Panc1 (cell line): Measurements from ENCODE around the gene CPA2. TPM values are rescaled to one million over a fixed set of nuclear protein-coding genes. Genes with fewer than 3 reads are reported as not detected.
"Not testable (repeated sequence)": the region's sequence is repeated elsewhere in the genome, so short reads cannot be mapped to it uniquely, and the experiment has no call there.

Experiments
- ATAC-seq: fragments of 200-7000 bp; cut with Tn5 transposase; 2 replicates; pipeline ENCODE4 v1.9.1; 2020; ENCODE audit warnings: mild to moderate bottlenecking, moderate library complexity
- BruUV-seq: library from RNA; stranded (reverse); fragments of 400-500 nt; replicated peaks from 2 replicates; lab custom pipeline; 2021; lab: Mats Ljungman, UMichigan
- CTCF ChIA-PET: fragments of 300-600 bp; sonication (Branson Sonifier 250); formaldehyde crosslinking; loops from one replicate; lab custom pipeline; 2022; ENCODE audit warnings: antibody characterized with exemption; lab: Charles Lee
- POLR2A ChIA-PET: fragments of 300-600 bp; sonication (Branson Sonifier 250); formaldehyde crosslinking; loops from one replicate; lab custom pipeline; 2022; ENCODE audit warnings: antibody characterized with exemption; lab: Charles Lee
- DNase-seq: peaks from one replicate; pipeline ENCODE4 v3.0.0-alpha.2; 2010; ENCODE audit warnings: low read depth, low spot score
- H3K27ac ChIP-seq: 2 replicates; pipeline ENCODE4 v1.5.1; 2011; ENCODE audit warnings: mild to moderate bottlenecking, low read length, inconsistent platforms
- H3K27me3 ChIP-seq: fragments of 200-500 bp; sonication (Bioruptor generic); 2 replicates; pipeline ENCODE4 v1.6.0; 2014; ENCODE audit warnings: low read length, inconsistent platforms; ENCODE audit not compliant: control insufficient read depth, insufficient read depth
- H3K36me3 ChIP-seq: fragments of 200-500 bp; sonication (Bioruptor generic); 2 replicates; pipeline ENCODE4 v1.5.1; 2014; ENCODE audit warnings: inconsistent platforms, mild to moderate bottlenecking, low read length, moderate library complexity; ENCODE audit not compliant: control insufficient read depth, insufficient read depth
- H3K4me1 ChIP-seq: 2 replicates; pipeline ENCODE4 v1.5.1; 2011; ENCODE audit warnings: inconsistent platforms, mild to moderate bottlenecking, low read length, moderate library complexity; ENCODE audit not compliant: control insufficient read depth, insufficient read depth
- H3K4me3 ChIP-seq, 2 experiments: 2 replicates each; pipeline ENCODE4 v1.5.1; 2011 to 2012; ENCODE audit warnings: low read depth in 2 of 2, low read length in 2 of 2, mild to moderate bottlenecking in 2 of 2, inconsistent platforms in 1 of 2, moderate library complexity in 1 of 2
- H3K9me3 ChIP-seq: fragments of 200-500 bp; sonication (Bioruptor generic); 2 replicates; pipeline ENCODE4 v1.5.1; 2014; ENCODE audit warnings: low read depth, mild to moderate bottlenecking, inconsistent platforms, low read length, moderate library complexity; ENCODE audit not compliant: control insufficient read depth, insufficient read depth
- POLR2AphosphoS5 ChIP-seq: IDR thresholded peaks from 2 replicates; pipeline ENCODE4 v1.6.1; 2012; ENCODE audit warnings: mild to moderate bottlenecking, low read depth, low read length, moderate library complexity
- SIN3A ChIP-seq: IDR thresholded peaks from 2 replicates; pipeline ENCODE4 v1.6.1; 2012; ENCODE audit warnings: low read depth, mild to moderate bottlenecking, low read length, moderate library complexity, borderline replicate concordance; ENCODE audit not compliant: insufficient read depth
- TCF7L2 ChIP-seq: IDR thresholded peaks from 2 replicates; pipeline ENCODE4 v1.6.1; 2011; ENCODE audit warnings: mild to moderate bottlenecking, low read depth, low read length, inconsistent platforms
- in situ Hi-C: cut with HindIII; loops from 2 replicates; pipeline ENCODE4 v1.10.0; 2016; ENCODE audit warnings: low sequenced_read_pairs, low pct_unique_long_range_greater_than_20kb
- intact Hi-C: fragments of 100-400 bp; cut with micrococcal nuclease; formaldehyde crosslinking; loops from one replicate; pipeline ENCODE4 v1.10.0; 2022; ENCODE audit not compliant: unreplicated experiment
- total RNA-seq: library from RNA; stranded (reverse); gene quantifications from one replicate; pipeline ENCODE4 v1.2.1, GENCODE V29; 2021; ENCODE audit not compliant: unreplicated experiment
- TF ChIP-seq, protein P1 (sequence below), 2 experiments: IDR thresholded peaks; 2 replicates each; pipeline ENCODE4 v1.6.1; 2011 to 2012; ENCODE audit warnings: low read depth in 2 of 2, control low read depth in 1 of 2, low read length in 1 of 2, mild to moderate bottlenecking in 1 of 2, moderate library complexity in 1 of 2; ENCODE audit not compliant: insufficient read depth in 1 of 2
- TF ChIP-seq, protein P2 (sequence below): fragments of 450-650 bp; IDR thresholded peaks from 2 replicates; pipeline ENCODE4 v1.5.1; 2017; ENCODE audit warnings: mild to moderate bottlenecking

The CPA2 gene
- total RNA-seq, 1 experiment from 2014 or later = 0.87 TPM

DNA sequence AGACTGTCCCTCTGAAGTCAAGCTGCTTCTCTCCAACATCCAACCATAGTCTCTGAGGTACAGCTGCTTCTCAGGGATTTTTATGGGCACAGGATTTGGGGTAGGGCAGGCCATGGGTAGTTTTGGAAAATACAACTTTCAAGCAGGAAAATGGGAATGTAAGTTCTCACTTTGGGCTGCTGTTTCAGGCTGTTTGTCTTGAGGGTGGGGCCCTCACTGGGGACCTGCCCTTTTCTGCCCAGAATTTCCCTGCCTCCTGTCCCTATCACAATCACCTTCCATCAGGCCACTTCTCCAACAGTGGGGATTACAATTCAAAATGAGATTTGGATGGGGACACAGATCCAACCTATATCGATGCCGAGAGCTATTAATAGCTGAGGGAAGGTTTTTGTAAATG is 34.5 kb upstream of the CPA2 start:
- DNase-seq (no peak), ATAC-seq (no peak)
- Histone ChIP-seq H3K36me3 (no peaks in the 10 kb centered on the region), H3K4me1 (no peaks in the 10 kb centered on the region), H3K4me3 (no peak overlapping the region), H3K9me3 (no peaks in the 10 kb centered on the region), H3K27me3 (no peaks in the 10 kb centered on the region), H3K27ac (no peak overlapping the region)
- no TSS peak for BruUV-seq
- in situ Hi-C loops = no loop called here
- CTCF ChIA-PET = no interaction called here
- POLR2A ChIA-PET = no interaction called here
- no peak for TF ChIP-seq SIN3A
- no peak for TF ChIP-seq POLR2AphosphoS5
- TF ChIP-seq TCF7L2 = no peak
- TF ChIP-seq, protein P1, sequence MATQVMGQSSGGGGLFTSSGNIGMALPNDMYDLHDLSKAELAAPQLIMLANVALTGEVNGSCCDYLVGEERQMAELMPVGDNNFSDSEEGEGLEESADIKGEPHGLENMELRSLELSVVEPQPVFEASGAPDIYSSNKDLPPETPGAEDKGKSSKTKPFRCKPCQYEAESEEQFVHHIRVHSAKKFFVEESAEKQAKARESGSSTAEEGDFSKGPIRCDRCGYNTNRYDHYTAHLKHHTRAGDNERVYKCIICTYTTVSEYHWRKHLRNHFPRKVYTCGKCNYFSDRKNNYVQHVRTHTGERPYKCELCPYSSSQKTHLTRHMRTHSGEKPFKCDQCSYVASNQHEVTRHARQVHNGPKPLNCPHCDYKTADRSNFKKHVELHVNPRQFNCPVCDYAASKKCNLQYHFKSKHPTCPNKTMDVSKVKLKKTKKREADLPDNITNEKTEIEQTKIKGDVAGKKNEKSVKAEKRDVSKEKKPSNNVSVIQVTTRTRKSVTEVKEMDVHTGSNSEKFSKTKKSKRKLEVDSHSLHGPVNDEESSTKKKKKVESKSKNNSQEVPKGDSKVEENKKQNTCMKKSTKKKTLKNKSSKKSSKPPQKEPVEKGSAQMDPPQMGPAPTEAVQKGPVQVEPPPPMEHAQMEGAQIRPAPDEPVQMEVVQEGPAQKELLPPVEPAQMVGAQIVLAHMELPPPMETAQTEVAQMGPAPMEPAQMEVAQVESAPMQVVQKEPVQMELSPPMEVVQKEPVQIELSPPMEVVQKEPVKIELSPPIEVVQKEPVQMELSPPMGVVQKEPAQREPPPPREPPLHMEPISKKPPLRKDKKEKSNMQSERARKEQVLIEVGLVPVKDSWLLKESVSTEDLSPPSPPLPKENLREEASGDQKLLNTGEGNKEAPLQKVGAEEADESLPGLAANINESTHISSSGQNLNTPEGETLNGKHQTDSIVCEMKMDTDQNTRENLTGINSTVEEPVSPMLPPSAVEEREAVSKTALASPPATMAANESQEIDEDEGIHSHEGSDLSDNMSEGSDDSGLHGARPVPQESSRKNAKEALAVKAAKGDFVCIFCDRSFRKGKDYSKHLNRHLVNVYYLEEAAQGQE (IDR thresholded peaks at IDR 0.05; ENCODE audit: insufficient read depth in 1 of 2, low read depth in 2 of 2, low read length in 1 of 2) = no peak
- TF ChIP-seq, protein P2, sequence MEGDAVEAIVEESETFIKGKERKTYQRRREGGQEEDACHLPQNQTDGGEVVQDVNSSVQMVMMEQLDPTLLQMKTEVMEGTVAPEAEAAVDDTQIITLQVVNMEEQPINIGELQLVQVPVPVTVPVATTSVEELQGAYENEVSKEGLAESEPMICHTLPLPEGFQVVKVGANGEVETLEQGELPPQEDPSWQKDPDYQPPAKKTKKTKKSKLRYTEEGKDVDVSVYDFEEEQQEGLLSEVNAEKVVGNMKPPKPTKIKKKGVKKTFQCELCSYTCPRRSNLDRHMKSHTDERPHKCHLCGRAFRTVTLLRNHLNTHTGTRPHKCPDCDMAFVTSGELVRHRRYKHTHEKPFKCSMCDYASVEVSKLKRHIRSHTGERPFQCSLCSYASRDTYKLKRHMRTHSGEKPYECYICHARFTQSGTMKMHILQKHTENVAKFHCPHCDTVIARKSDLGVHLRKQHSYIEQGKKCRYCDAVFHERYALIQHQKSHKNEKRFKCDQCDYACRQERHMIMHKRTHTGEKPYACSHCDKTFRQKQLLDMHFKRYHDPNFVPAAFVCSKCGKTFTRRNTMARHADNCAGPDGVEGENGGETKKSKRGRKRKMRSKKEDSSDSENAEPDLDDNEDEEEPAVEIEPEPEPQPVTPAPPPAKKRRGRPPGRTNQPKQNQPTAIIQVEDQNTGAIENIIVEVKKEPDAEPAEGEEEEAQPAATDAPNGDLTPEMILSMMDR = no peak
- intact Hi-C loops = no loop called here

GRCh38 chr7:130234078-130234477 is 32.6 kb upstream of the CPA2 start:
- POLR2A ChIA-PET = no interaction called here
- no peak overlapping the region for H3K4me3 ChIP-seq
- no peaks in the 10 kb centered on the region for H3K27me3 ChIP-seq
- DNase-seq = no peak
- CTCF ChIA-PET = no interaction called here
- H3K36me3 ChIP-seq = no peaks in the 10 kb centered on the region
- no TSS peak for BruUV-seq
- intact Hi-C loops (no loop called here), in situ Hi-C loops (no loop called here)
- H3K9me3 ChIP-seq = no peaks in the 10 kb centered on the region
- TF ChIP-seq SIN3A (no peak), POLR2AphosphoS5 (no peak), TCF7L2 (no peak)
- TF ChIP-seq, protein P2 = no peak
- TF ChIP-seq, protein P1 (IDR thresholded peaks at IDR 0.05; ENCODE audit: insufficient read depth in 1 of 2, low read depth in 2 of 2, low read length in 1 of 2) = no peak
- no peak for ATAC-seq
- H3K27ac ChIP-seq = no peak overlapping the region
- H3K4me1 ChIP-seq = no peaks in the 10 kb centered on the region

- intact Hi-C loops, H3K27me3 ChIP-seq, DNase-seq, CTCF ChIA-PET, ATAC-seq, H3K27ac ChIP-seq, H3K9me3 ChIP-seq, H3K36me3 ChIP-seq, POLR2A ChIA-PET, BruUV-seq, H3K4me3 ChIP-seq, H3K4me1 ChIP-seq, in situ Hi-C loops: not testable (repeated sequence)
Observed at GRCh38 chr7:130236361-130236760, 30.3 kb upstream of the CPA2 start.
